ENCODE data around the gene PKIG.
"Not testable (repeated sequence)": the region's sequence is repeated elsewhere in the genome, so short reads cannot be mapped to it uniquely, and the experiment has no call there.

Gene PKIG

DNA sequence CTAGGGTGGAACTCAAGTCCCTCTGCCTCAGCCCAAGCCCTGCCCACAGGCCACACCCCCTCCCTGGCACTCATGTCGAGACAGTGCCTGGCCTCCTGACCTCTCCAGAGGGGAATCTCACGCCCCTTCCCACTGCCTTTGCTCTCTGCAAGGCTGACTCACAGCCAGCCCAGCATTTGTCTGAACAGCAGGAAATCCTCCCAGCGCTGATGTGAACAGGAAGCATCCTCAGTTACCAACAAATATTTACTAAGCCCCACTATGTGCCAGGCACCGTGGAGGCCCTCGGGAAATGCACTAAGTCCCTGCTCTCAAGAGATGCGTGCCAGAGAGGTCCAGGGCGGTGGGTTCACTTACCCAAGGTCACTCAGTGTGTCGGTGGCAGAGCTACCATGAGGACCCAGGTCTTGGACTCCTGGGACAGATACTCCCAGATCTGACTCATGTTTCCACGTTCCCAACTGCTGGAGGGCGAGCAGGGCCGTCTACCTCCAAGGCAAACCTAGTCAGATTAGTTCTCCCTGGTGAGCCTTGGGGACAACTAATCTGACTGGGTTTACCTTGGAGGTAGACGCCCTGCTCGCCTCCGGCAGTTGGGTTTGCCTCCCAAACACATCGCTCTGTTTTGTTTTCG, 61.3 kb downstream of the PKIG start:
- peak in 2 of 4 experiments; percentile 12 to 24 for DNase-seq

DNA sequence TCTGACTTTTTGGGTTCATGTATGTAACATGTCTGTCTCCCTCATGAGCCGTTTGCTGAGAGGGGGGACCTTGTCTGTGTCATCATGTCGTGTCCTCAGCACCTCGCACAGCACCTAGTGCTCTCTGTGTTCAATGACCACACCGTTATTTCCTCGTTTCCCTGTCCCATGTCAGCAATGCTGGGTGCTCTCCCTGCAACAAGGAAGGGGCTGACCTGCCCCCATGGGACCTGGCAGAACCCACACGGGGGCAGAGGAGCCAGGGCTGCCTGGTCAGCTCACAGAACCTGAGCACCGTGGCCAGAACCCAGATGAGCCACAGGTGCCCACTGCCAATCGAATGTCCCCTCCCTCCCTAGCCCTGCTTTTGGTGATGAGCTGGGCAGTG, 61.8 kb downstream of the PKIG start:
- DNase-seq, result no peak

DNA sequence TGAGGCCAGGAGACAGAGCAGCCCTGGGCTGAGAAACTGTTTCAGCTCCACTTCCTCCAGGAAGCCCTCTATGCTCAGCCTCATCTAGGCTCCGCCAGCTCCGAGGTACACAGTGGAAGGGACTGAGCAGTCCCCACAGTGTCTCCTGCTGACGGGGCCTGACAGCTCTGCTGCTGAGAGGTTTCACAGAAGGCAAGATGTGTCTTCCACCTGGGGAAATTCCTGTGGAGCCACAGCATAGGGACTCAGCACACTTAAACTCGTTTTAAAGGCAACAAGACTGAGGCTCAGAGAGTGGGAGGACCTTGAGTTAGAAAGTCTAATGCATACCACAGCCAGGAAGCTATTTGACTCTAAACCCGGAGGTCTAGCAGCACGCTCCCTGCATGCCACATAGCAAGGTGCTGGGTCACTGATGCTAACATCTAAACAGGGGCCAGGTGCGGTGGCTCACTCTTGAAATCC, 62.3 kb downstream of the PKIG start:
- DNase-seq, result peak in 1 of 4 experiments; percentile 17

DNA sequence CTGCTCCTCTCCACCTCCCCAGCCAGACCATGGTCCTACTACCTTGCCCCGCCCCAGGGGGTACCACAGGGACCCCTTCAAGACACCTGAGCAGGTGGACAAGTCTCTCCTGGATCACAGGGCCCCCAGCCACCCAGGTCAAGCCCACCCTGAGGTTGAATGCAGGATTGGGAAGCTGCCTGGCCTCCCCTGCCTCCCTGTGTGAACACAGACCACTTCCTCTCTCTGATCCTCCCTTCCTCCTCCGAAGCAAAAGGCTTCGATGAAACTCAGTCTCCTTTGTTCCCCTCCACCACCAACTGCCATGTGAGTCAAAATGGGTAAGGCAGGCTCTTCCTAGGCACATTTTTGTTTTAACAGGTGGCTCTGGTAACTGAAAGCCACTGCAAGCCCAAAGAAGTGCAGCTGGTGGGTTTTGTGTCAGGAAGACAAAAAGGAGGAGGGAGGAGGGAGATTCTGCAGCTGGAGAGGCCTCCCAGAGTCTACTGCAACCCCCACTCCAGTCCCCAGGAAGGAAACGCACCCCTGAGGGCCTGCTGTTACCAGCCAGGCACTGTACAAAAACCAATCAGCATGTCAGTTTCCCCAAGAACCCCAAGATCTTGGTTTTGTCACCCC, 63.8 kb downstream of the PKIG start:
- DNase-seq, result no peak

DNA sequence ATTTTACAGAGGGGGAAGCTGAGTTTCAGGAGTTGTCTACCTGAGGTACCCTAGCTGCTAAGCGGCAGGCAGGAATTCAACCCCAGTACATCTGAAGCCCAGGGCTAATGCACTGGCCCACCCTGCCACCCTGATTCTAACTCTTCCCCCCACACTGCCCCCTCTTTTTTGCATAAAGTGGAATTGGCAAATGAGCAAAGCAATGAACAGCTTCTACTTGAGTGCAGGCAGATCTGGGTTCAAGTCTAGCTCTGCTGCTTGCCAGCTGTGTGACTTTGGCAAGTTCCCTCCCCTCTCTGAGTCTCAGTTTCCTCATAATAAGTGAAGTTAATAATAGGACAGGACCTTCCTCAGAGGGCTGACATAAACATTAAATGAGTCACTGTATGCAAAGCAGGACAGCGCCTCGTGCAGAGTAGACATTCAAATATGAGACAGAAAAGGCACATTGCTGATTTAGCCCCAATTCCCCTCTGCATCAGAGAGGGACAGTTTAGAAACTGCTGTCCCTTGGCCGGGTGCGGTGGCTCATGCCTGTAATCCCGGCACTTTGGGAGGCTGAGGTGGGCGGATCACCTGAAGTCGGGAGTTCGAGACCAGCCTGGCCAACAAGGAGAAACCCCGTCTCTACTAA, 64.4 kb downstream of the PKIG start:
- no peak for DNase-seq

DNA sequence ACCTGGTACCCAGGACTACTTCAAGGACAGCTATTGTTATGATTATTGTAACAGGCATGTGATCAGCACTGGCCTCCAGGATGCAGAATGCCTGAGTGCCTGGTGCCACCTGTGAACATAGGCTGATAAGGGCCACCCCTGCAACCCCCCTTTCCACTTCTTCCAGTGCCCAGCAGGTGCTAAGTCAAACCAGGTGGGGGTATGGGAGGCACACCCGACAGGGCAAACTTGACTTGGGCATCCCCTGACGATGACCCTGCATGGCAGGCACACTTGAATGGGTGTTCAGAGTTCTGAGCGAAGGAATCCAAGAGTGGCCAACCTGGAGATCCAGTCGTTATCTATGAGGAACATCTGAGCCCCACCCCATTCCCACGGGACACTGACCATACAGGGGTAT, 65.7 kb downstream of the PKIG start:
- DNase-seq, result no peak

DNA sequence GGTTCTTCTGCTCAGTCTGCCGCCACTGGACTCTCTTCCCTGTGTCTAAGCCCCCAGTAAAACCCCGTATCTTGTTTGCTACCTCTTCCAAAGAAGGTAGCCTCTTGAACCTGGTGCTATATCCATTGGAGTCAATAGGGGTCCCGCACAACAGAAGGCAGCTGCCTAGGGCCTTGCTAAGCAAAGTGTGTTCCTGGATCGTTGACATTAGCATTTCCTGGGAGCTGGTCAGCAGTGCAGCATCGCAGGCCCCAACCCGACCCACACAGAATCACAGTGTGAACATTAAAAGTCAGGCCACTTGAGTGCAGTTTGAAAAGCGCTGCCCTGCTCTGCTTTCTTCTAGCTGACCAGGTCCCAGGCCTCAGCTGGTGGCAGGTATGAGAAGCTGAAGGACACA, 66.2 kb downstream of the PKIG start:
- DNase-seq, result no peak

DNA sequence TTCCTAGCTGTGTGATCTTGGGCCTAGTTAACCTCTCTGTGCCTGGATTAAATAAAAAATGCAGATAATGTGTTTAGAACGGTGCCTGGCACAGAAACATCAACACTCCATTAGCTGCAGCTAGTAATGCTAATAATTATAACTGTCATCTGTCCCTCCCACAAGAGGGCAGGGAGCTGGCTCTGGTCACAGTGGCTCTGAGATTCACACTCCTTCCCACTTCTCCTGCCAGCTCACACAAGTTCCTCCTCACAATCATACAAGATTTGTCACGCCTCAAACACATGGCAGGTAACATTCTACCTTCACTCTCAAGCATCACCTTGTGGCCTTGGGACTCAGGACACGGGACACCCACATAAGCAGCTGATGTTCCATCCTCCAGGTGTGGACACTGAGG, 66.7 kb downstream of the PKIG start:
- no peak for DNase-seq

DNA sequence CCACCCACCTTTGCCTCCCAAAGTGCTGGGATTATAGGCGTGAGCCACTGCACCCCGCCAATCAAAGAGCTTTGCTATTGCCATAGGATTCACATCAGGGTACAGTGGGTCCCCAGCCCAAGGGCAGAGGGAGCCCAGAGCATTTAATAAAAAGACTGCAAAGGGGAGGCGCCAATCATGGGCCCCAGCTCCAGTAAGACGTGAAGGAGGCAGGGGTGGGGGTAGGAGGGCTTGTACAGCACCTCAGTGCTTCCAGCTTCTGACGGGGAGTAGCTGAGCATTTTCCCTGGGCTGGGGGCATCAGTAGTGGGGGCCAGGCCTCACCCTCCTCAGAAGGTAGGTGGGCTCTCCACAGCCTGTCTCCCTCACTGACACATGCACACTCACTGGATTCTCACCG, 67.6 kb downstream of the PKIG start:
- DNase-seq, result no peak

DNA sequence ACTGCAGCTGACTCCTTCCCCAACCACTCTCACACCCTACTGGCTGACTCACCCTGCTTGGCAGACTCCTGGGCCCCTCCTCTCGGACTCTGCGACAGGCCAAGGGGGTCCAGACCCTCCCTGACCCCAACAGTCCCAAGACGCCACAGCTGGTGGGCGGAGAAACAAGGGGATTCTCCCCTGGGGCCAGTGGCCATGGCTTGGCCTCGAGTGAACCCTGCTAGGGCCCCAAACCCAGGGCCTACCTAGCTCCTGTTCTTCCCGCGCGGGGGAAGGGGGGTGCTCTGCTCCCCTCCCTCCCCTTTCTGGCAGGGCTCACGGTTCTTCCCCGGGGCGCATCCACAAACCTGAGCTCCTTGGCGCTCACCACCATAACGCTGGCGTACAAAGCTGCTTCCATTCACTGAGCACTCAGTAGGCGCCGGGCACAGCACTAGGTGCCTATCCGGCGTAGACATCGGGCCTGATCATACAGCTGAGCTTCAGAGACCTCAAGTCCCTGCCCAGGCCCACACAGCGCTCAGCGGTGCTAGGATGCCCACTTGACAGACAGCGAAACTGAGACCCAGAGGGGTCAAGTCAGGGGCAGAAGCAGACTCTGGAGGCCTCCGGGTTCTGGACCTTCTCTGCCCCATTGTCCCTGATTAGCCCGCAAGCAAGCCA, 68.5 kb downstream of the PKIG start:
- peak in 2 of 4 experiments; percentile 31 to 51 for DNase-seq

DNA sequence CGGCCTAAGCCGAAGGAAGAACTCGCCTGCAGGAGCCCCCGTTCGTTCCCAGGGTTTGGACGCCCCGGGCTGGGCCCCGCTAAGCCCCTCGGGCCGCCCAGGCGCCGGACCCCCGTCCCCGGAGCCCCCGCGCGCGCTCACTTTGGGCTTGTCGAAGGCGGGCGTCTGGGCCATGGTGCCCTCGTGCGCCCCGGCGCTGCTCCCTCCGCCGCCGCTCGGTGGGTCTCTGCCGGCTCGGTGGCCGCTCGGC, 69.0 kb downstream of the PKIG start:
- DNase-seq, result no peak

DNA sequence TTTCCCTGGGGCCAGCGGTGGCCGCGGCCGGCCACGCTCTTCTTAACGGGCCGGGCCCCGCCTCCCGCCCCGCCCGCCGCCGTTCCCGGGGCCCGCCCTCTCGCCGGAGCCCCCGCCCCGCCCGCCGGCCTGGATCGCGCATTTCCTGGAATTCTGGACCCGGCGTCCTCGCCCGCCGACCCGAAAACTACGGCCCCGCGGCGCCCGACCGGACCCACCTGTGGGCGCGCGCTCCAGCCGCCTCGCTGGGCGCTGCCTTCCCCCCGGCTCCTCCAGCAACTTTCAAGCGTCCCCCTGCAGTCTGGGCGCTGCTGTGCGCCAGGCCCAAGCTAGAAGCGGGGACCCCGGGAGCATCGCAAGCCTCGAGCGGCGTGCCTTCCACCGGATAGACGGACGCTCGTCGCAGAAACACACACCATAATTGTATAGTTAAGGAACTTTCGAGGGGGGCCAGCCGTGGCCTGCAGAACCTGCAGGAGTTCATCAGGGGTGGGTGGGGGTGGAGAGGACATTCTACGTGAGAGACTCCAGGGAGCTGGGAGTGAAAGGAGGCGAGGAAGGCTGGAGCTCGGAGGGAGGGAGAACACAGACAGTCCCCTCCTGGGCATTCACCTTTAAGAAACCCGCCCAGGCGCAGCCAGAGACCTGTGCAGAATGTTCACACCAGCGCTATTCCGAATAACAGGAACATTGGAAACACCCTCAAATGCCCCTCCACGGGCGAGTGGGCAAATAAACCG, 69.5 kb downstream of the PKIG start, which contains the start of gene ADA:
Gene ADA (minus strand): TSS at position 16 of the 740 bp plus-strand sequence. CDS start 92 bp downstream, outside the sequence.
- DNase-seq, result peak in 2 of 4 experiments; percentile 26 to 44

DNA sequence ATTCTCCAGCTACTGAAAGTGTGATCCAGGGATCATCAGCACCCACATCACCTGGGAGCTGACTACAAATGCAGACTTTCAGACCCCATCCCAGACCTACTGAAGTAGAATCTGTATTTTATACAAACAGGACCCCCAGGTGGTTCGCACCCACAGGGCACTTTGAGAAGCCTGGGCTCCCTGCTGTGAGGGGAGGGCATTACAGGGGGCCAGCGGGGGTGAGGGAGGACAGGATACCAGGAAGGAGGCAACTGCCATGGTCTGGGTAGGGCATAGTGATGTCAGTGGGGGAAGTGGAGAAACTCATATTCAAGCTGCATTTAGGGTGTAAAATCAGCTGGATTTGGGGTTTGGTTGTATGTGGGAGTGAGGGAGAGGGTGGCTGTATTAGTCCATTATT, 71.2 kb downstream of the PKIG start:
- no peak for DNase-seq

DNA sequence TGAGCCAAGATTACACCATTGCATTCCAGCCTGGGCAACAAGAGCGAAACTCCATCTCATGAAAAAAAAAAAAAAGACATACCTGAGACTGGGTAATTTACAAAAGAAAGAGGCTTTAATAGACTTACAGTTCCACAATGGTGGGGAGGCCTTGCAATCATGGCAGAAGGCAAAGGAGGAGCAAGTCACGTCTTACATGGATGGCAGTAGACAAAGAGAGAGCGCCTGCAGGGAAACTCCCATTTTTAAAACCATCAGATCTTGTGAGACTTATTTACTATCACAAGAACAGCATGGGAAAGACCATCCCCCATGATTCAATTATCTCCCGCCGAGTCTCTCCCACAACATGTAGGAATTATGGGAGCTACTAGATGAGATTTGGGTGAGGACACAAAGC, 71.8 kb downstream of the PKIG start:
- not testable (repeated sequence) for DNase-seq

DNA sequence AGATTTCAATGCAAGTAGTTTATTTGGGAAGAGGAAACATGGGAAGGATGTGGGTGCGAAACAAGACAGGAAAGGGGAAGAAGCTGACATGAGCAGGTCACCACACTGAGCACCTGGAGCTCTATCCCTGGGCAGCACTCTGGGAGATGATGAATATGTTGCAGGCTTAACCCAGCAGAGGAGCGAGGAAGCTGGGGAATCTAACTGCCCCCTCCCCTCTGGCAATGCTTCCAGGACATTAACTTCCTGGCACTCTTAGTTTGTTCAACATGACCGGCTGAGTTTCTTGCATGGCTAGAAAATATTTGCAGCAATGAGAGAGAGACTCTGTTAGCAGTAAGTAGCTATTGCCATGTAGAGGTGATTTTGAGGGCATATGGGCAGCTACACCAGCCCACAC, 74.1 kb downstream of the PKIG start:
- no peak for DNase-seq

DNA sequence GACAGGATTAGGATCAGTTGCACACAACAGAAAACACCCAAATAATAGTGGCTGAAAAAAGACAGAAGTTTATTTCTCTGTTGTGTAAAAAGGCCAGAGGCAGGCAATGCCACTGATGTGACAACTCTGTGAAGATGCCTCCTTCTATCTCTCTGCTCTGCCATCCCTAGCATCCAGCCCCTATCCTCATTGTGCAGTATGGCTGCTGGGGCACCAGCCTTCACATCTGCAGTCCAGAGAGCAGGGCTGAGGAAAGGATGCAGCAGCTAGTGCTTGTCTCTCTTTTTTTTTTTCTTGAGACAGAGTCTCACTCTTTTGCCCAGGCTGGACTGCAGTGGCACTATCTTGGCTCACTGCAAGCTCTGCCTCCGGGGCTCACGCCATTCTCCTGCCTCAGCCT, 75.5 kb downstream of the PKIG start:
- DNase-seq, result no peak

DNA sequence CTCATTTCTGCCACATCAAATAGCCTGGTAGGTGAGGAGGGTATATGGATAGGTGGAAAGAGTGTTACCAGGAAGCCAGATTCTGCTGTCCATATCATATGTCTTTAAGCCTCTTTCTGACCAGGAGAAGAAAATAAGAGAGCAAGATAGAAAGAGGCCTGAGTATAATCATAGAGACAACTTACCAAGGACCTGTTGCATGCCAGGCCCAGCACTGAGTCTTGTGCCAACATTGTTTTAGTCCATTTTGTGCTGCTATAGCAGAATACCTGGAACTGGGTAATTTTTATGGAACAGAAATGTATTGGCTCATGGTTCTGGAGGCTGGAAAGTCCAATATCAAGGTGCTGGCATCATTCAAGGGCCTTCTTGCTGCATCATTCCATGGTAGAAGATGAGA, 76.4 kb downstream of the PKIG start:
- no peak for DNase-seq

DNA sequence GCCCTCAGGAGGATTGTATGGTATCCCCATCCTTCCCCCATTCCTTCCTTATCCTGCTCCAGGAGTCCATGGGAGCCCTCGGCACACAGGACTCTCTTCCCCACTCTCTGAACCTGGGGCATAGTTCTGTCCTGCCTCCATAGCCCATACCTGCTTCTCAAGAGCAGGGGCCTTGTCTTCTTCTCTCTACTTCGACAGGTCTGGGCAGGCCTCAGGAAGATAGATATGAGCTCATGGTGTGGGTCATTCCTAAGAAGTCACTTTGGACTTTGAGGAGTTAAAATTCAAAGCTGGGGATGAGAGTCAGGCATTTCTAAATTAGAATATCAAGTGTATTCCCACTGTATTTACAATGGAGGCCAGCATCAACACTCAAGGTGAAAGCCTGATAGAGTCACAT, 77.6 kb downstream of the PKIG start:
- no peak for DNase-seq

DNA sequence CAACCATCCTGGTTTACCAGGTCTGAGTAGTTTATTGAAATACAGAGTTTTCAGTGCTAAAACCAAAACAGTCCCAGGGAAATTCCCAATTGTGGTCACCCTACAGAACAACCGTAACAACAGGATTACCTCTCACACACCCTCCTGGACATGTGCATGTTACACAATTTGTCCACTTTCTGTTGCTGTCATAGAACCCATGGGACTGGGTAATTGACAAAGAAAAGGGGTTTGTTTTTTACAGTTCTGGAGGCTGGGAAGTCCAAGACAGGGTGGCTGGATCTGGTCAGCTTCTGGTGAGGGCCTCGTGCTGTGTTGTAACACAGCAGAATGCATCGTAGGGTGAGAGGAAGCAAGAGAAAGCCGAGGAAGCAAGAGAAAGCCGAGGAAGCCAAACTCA, 78.2 kb downstream of the PKIG start:
- no peak for DNase-seq

DNA sequence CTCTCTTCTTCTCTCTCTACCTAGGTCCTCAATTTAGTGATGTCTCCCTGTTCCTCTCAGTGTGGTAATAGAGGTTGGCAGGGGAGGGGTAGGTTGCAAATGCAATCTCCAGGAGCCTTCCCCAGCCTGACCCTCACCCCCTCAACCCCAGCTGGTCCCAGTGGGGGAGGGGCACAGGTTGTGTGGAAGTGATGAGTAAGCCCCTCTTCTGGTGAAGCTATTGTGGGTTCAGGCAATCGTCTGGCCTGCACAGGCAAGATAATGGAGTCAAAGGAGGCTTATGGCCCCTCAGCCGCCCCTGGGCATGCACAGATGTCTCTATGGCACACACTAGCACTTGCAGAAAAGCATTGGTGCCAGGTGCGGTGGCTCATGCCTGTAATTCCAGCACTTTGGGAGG, 79.9 kb downstream of the PKIG start:
- DNase-seq, result no peak

DNA sequence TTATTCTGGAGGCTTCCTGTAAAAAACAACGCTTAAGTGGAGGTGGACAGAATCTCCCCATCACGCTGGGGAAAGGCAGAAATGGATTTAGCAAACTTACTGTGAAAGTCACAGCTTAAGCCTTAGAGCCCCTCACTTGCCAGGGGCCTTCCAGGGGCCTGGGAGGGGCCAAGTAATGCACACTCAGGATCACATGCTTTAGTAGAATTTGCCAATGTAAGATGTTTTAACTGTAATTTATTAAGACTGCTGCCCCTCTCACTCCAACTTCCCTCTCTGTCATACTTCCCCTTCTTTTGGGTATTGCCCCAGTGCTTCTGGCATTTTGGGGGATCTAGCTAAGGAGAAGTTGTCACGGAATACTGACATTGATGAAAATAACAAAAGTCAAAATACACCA, 81.8 kb downstream of the PKIG start:
- no peak for DNase-seq

DNA sequence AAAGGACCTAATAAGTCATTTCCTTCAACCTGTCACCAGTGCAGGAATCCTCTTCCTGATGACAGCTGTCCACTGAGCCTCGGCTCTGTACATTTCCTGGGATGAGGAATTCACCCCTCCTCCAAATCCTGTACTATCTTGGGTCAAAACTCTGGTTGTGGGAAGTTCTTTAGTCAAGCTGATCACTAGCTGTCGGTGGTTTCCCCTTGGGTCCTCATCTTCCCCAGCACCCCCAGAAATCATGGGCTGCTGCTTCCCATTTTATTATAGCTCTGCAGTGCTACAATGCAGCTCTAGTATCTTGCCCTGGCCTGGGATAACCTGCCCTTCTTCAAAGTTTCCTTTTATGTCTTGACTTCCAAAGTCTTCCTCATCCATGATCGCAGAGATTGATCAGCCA, 83.7 kb downstream of the PKIG start:
- no peak for DNase-seq

Measured in activated naive CD4-positive, alpha-beta T cell (primary cell).